Measurements from ENCODE around the gene ZNF367. TPM values are rescaled to one million over a fixed set of nuclear protein-coding genes. Genes with fewer than 3 reads are reported as not detected.

Gene ZNF367
- total RNA-seq, 2 experiments from 2014 or later = 29.3 to 30.1 TPM

DNA sequence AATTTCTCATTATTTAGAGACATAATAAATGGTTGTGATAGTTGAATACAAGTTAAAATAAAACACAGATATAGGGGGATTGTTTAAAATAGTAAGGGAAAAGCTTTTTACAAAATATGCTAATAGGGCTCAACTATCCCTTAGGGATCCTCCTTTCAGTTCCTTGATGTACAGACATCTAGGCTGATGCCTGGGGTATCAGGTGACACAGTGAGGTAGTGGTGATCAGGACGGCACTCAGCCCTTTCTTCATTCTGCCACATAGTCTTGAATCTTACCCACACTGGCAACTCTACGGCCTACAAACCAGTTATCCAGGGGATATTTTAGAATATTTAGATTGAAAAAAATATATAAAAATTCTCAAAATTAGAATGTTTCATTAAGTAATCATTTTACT lies 22.2 kb downstream of the ZNF367 start:
- no peak for TF ChIP-seq CTCF (IDR thresholded peaks at IDR 0.05)
- no peaks in the 10 kb centered on the region for H3K27me3 Mint-ChIP-seq
- ChIA-PET POLR2A (no interaction called here), CTCF (no interaction called here)
- H3K4me1 Mint-ChIP-seq (ENCODE audit: low read depth) = peaks cover 27% of the 10 kb centered on the region
- H3K36me3 Mint-ChIP-seq (ENCODE audit: low read depth) = peaks cover 49% of the 10 kb centered on the region
- H3K27ac Mint-ChIP-seq = no peak overlapping the region
- no peak overlapping the region for H3K4me3 Mint-ChIP-seq
- no peak for ATAC-seq
- intact Hi-C loops (cut with micrococcal nuclease) = no loop called here
- peaks cover 4% of the 10 kb centered on the region for H3K9me3 Mint-ChIP-seq
- no peak for DNase-seq

DNA sequence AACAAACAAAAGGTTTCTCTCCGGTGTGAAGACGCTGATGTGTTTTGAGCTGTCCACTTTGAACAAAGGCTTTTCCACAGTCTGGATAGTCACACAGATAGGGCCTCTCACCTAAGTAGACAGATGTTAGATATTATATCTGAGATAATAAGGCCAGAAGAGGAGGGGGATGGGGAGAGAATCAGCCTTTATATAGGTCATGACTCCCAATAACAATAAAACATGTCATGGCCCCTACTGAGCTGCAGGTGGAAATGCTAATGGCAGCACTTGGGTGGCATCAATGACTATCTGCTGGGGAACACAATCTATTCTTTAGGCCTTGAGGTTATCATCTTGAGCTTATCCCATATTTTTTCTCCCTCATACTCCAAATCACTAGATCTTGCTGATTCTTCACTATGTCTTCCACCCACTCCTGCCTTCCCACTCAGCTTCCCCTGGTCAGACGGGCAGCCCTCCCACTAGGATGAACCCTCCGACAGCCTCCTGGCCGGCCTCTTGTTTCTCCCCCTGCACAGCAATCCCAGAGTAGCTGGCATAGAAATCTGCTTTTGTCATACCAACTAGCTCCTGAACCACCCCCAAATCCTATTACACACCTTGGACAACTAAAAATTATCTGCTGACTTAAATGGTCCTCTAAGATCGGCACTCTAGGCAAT lies 23.2 kb downstream of the ZNF367 start:
- no peak for TF ChIP-seq CTCF (IDR thresholded peaks at IDR 0.05)
- Mint-ChIP-seq H3K9me3 (no peaks in the 10 kb centered on the region), H3K36me3 (ENCODE audit: low read depth) (peaks cover 52% of the 10 kb centered on the region), H3K4me3 (no peak overlapping the region), H3K4me1 (ENCODE audit: low read depth) (peaks cover 20% of the 10 kb centered on the region), H3K27ac (no peak overlapping the region), H3K27me3 (no peaks in the 10 kb centered on the region)
- DNase-seq (no peak), ATAC-seq (no peak)
- intact Hi-C loops (cut with micrococcal nuclease) = no loop called here
- POLR2A ChIA-PET = no interaction called here
- CTCF ChIA-PET = no interaction called here

- intact Hi-C loops (cut with micrococcal nuclease) = no loop called here
- no peak for TF ChIP-seq CTCF (IDR thresholded peaks at IDR 0.05)
- Mint-ChIP-seq H3K4me3 (no peak overlapping the region), H3K27me3 (no peaks in the 10 kb centered on the region), H3K27ac (no peak overlapping the region), H3K9me3 (no peaks in the 10 kb centered on the region), H3K36me3 (ENCODE audit: low read depth) (peaks cover 54% of the 10 kb centered on the region), H3K4me1 (ENCODE audit: low read depth) (peaks cover 3% of the 10 kb centered on the region)
- ChIA-PET POLR2A (no interaction called here), CTCF (no interaction called here)
- DNase-seq (no peak), ATAC-seq (no peak)
Observed at GRCh38 chr9:96392263-96392662, 25.9 kb downstream of the ZNF367 start.

- ATAC-seq = no peak
- Mint-ChIP-seq H3K36me3 (ENCODE audit: low read depth) (peaks cover 58% of the 10 kb centered on the region), H3K4me3 (no peak overlapping the region), H3K4me1 (ENCODE audit: low read depth) (peaks cover 3% of the 10 kb centered on the region), H3K27ac (no peak overlapping the region), H3K9me3 (no peaks in the 10 kb centered on the region), H3K27me3 (no peaks in the 10 kb centered on the region)
- intact Hi-C loops (cut with micrococcal nuclease) = no loop called here
- CTCF ChIA-PET = no interaction called here
- TF ChIP-seq CTCF (IDR thresholded peaks at IDR 0.05) = no peak
- POLR2A ChIA-PET = no interaction called here
- no peak for DNase-seq
Observed at GRCh38 chr9:96391021-96391765, 27.0 kb downstream of the ZNF367 start.

- ChIA-PET POLR2A (interaction anchor here (0.5 kb wide), 1 partner anchor 13 kb away, joined by 3 read pairs; no protein-coding TSS in a partner anchor), CTCF (no interaction called here)
- no peaks in the 10 kb centered on the region for H3K9me3 Mint-ChIP-seq
- H3K36me3 Mint-ChIP-seq (ENCODE audit: low read depth) = peaks cover 58% of the 10 kb centered on the region
- intact Hi-C loops (cut with micrococcal nuclease) = no loop called here
- ATAC-seq = no peak
- DNase-seq = no peak
- no peak for TF ChIP-seq CTCF (IDR thresholded peaks at IDR 0.05)
- H3K4me1 Mint-ChIP-seq (ENCODE audit: low read depth) = peaks cover 12% of the 10 kb centered on the region
- H3K27ac Mint-ChIP-seq = no peak overlapping the region
- no peaks in the 10 kb centered on the region for H3K27me3 Mint-ChIP-seq
- no peak overlapping the region for H3K4me3 Mint-ChIP-seq
Observed at GRCh38 chr9:96388144-96388543, 30.0 kb downstream of the ZNF367 start.

Data from activated CD8-positive, alpha-beta T cell treated with anti-CD3 and anti-CD28 coated beads for 36 hours (primary cell).